ENCODE measurements around the gene FBN2.

DNA sequence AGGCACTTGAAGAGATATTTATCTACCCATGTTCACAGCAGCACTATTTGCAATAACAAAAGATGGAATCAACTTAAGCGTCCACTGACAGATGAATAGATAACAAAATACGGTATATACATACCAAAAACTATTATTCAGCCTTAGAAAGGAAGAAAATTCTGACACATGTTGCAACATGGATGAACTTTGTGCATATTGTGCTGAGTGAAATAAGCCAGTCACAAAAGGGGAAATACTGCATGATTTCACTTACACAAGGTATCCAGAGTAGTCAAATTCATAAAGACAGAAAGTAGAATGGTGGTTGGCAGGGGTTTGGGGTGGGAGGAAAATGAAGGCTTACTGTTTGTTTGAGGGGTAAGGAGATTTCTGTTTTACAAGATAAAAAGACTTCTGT is 66.0 kb downstream of the FBN2 start:
- no peak for TF ChIP-seq EZH2 (IDR thresholded peaks at IDR 0.05; ENCODE audit: borderline replicate concordance)
- no peak for TF ChIP-seq CTCF (IDR thresholded peaks at IDR 0.05; ENCODE audit: poor library complexity)
- TF ChIP-seq EZH2phosphoT487 (IDR thresholded peaks at IDR 0.05; ENCODE audit: low read depth, severe bottlenecking, unreplicated experiment): no peak
